H1 (cell line): ENCODE results near the gene MIPEP. TPM values are rescaled to one million over a fixed set of nuclear protein-coding genes. Genes with fewer than 3 reads are reported as not detected.

Source experiments
- CTCF ChIA-PET: fragments of 300-600 bp; sonication (Branson Sonifier 250); formaldehyde crosslinking; loops from one replicate; lab custom pipeline; 2021; ENCODE audit not compliant: partially characterized antibody; lab: Charles Lee
- POLR2A ChIA-PET: fragments of 300-600 bp; sonication (Branson Sonifier 250); formaldehyde crosslinking; loops from one replicate; lab custom pipeline; 2021; ENCODE audit warnings: inconsistent platforms; ENCODE audit not compliant: partially characterized antibody; lab: Charles Lee
- DNase-seq, 2 experiments: peaks; one replicate each; pipeline versions ENCODE4 v3.0.0 to v3.0.0-alpha.2; 2010 to 2022; ENCODE audit warnings: low spot score in 2 of 2, low read depth in 1 of 2, mixed read lengths in 1 of 2
- FAIRE-seq: peaks from 2 replicates; lab custom pipeline; 2011; peaks lifted over from hg19 to GRCh38; lab: Jason Lieb, UNC
- H2AFZ ChIP-seq: 2 replicates; pipeline ENCODE4 v1.8.1; 2012; ENCODE audit warnings: low read length, inconsistent platforms
- H2AK5ac ChIP-seq: 2 replicates; pipeline ENCODE4 v1.6.1; 2013; ENCODE audit warnings: low read depth, low read length
- H2BK120ac ChIP-seq: replicated peaks from 2 replicates; pipeline ENCODE3; 2013; ENCODE audit warnings: low read depth, low read length, inconsistent platforms
- H2BK12ac ChIP-seq: 2 replicates; pipeline ENCODE4 v1.6.1; 2013; ENCODE audit warnings: low read depth, low read length
- H2BK15ac ChIP-seq: 2 replicates; pipeline ENCODE4 v1.6.1; 2013; ENCODE audit warnings: low read length
- H2BK20ac ChIP-seq: 2 replicates; pipeline ENCODE4 v1.6.1; 2013; ENCODE audit warnings: low read length
- H2BK5ac ChIP-seq: 2 replicates; pipeline ENCODE4 v1.6.1; 2013; ENCODE audit warnings: low read depth, low read length
- H3K14ac ChIP-seq: 2 replicates; pipeline ENCODE4 v1.6.1; 2013; ENCODE audit warnings: inconsistent platforms; ENCODE audit not compliant: insufficient read length
- H3K18ac ChIP-seq: 2 replicates; pipeline ENCODE4 v1.6.1; 2013; ENCODE audit warnings: low read length; ENCODE audit errors: extremely low read depth
- H3K23ac ChIP-seq: 2 replicates; pipeline ENCODE4 v1.6.1; 2013; ENCODE audit warnings: inconsistent platforms; ENCODE audit not compliant: insufficient read length
- H3K23me2 ChIP-seq: 2 replicates; pipeline ENCODE4 v1.6.1; 2013; ENCODE audit warnings: low read depth, low read length
- H3K27ac ChIP-seq: 2 replicates; pipeline ENCODE4 v1.6.1; 2011; ENCODE audit warnings: low read depth, low read length, inconsistent platforms
- H3K27me3 ChIP-seq, 4 experiments: replicated peaks in 1 of 4; 1 replicate in 1 of 4; 2 replicates in 3 of 4; pipeline versions ENCODE4 v1.6.1 to v1.8.1; 2011 to 2013; ENCODE audit warnings: low read length in 3 of 4, mild to moderate bottlenecking in 3 of 4, inconsistent platforms in 2 of 4, mixed read lengths in 2 of 4, moderate library complexity in 1 of 4; ENCODE audit not compliant: control insufficient read depth in 3 of 4, insufficient read depth in 3 of 4; ENCODE audit errors: extremely low read depth in 1 of 4
- H3K36me3 ChIP-seq, 4 experiments: 2 replicates each; pipeline versions ENCODE4 v1.6.1 to v1.8.1; 2011 to 2013; ENCODE audit warnings: mild to moderate bottlenecking in 4 of 4, low read length in 3 of 4, moderate library complexity in 2 of 4, control low read depth in 1 of 4, inconsistent platforms in 1 of 4; ENCODE audit not compliant: insufficient read depth in 4 of 4, control insufficient read depth in 2 of 4
- H3K4ac ChIP-seq: replicated peaks from 2 replicates; pipeline ENCODE3; 2013; ENCODE audit warnings: low read length, low read depth, mixed read lengths, inconsistent platforms; ENCODE audit not compliant: insufficient read length
- H3K4me1 ChIP-seq, 4 experiments: replicated peaks in 1 of 4; 1 replicate in 1 of 4; 2 replicates in 3 of 4; pipeline versions ENCODE4 v1.6.1 to v1.8.1; 2011 to 2013; ENCODE audit warnings: low read length in 3 of 4, inconsistent platforms in 2 of 4, mixed read lengths in 1 of 4; ENCODE audit not compliant: insufficient read depth in 4 of 4, control insufficient read depth in 3 of 4
- H3K4me2 ChIP-seq, 2 experiments: 2 replicates each; pipeline versions ENCODE4 v1.6.1 to v1.8.1; 2011 to 2013; ENCODE audit warnings: low read depth in 2 of 2, low read length in 2 of 2, control low read depth in 1 of 2, inconsistent platforms in 1 of 2, mild to moderate bottlenecking in 1 of 2; ENCODE audit not compliant: insufficient read depth in 1 of 2
- H3K4me3 ChIP-seq, 4 experiments: fragments of 200-600, 300-600 bp in 1 of 4; sonication (generic), shearing (Covaris generic), sonication (Bioruptor Twin) in 1 of 4; 2 replicates each; pipeline versions ENCODE4 v1.5.1 to v1.8.1; 2011 to 2016; ENCODE audit warnings: low read length in 4 of 4, low read depth in 3 of 4, control low read depth in 2 of 4, inconsistent platforms in 2 of 4, mild to moderate bottlenecking in 2 of 4, mixed read lengths in 1 of 4, moderate library complexity in 1 of 4; ENCODE audit not compliant: insufficient read depth in 2 of 4; ENCODE audit errors: extremely low read depth in 1 of 4
- H3K56ac ChIP-seq: replicated peaks from 2 replicates; pipeline ENCODE3; 2013; ENCODE audit warnings: low read depth, mild to moderate bottlenecking, mixed read lengths, low read length, inconsistent platforms; ENCODE audit not compliant: insufficient read length
- H3K79me1 ChIP-seq: 2 replicates; pipeline ENCODE4 v1.6.1; 2013; ENCODE audit warnings: low read depth, low read length, control low read depth
- H3K79me2 ChIP-seq, 2 experiments: 2 replicates each; pipeline versions ENCODE4 v1.6.1 to v1.8.1; 2012 to 2013; ENCODE audit warnings: low read length in 2 of 2, mild to moderate bottlenecking in 2 of 2, inconsistent platforms in 1 of 2; ENCODE audit not compliant: insufficient read depth in 2 of 2, control insufficient read depth in 1 of 2
- H3K9ac ChIP-seq, 4 experiments: replicated peaks in 1 of 4; 1 replicate in 1 of 4; 2 replicates in 3 of 4; pipeline versions ENCODE4 v1.6.1 to v1.8.1; 2011 to 2013; ENCODE audit warnings: low read depth in 3 of 4, low read length in 3 of 4, control low read depth in 2 of 4, mild to moderate bottlenecking in 2 of 4, moderate library complexity in 2 of 4, inconsistent platforms in 1 of 4; ENCODE audit errors: extremely low read depth in 1 of 4
- H3K9me3 ChIP-seq, 2 experiments: 2 replicates each; pipeline versions ENCODE4 v1.6.1 to v1.8.1; 2012 to 2013; ENCODE audit warnings: mild to moderate bottlenecking in 2 of 2, moderate library complexity in 2 of 2, control low read depth in 1 of 2, inconsistent platforms in 1 of 2, low read depth in 1 of 2, low read length in 1 of 2, mixed read lengths in 1 of 2; ENCODE audit not compliant: insufficient read depth in 2 of 2
- H4K20me1 ChIP-seq, 2 experiments: replicated peaks in 1 of 2; 2 replicates each; pipeline versions ENCODE3 to v1.8.1; 2011 to 2013; ENCODE audit warnings: inconsistent platforms in 2 of 2, low read length in 2 of 2, mild to moderate bottlenecking in 1 of 2; ENCODE audit not compliant: insufficient read depth in 2 of 2, control insufficient read depth in 1 of 2
- H4K5ac ChIP-seq: 2 replicates; pipeline ENCODE4 v1.6.1; 2013; ENCODE audit warnings: low read length, low read depth, mixed read lengths, inconsistent platforms; ENCODE audit not compliant: insufficient read length
- H4K8ac ChIP-seq: 2 replicates; pipeline ENCODE4 v1.8.0; 2013; ENCODE audit warnings: mild to moderate bottlenecking, moderate library complexity, low read length, inconsistent platforms; ENCODE audit not compliant: insufficient read depth; ENCODE audit errors: extremely low read depth
- H4K91ac ChIP-seq: replicated peaks from 2 replicates; pipeline ENCODE3; 2013; ENCODE audit warnings: low read length, mixed read lengths, inconsistent platforms; ENCODE audit not compliant: insufficient read length
- CHD1 ChIP-seq: IDR thresholded peaks from 2 replicates; pipeline ENCODE4 v1.6.1; 2012; ENCODE audit warnings: low read depth, low read length, improper control_type of control experiment
- JUN ChIP-seq: IDR thresholded peaks from 2 replicates; pipeline ENCODE4 v1.6.1; 2011; ENCODE audit warnings: low read depth, mild to moderate bottlenecking, improper control_type of control experiment, low read length
- POU5F1 ChIP-seq: IDR thresholded peaks from 2 replicates; pipeline ENCODE4 v1.6.1; 2011; ENCODE audit warnings: low read depth, mild to moderate bottlenecking, low read length, moderate library complexity
- WGBS, 2 experiments: shearing (Covaris generic) in 1 of 2; methylation state at CpG; one replicate each; pipeline versions ENCODE4 v1.1.6 to v1.1.7; 2013 to 2015; ENCODE audit warnings: low lambda C conversion rate in 2 of 2, mixed read lengths in 2 of 2, inconsistent platforms in 1 of 2, low coverage in 1 of 2, missing lambda C conversion rate in 1 of 2; ENCODE audit not compliant: insufficient replicate concordance in 2 of 2, insufficient coverage in 1 of 2, insufficient read length in 1 of 2; ENCODE audit errors: extremely low coverage in 1 of 2, missing lambda C conversion rate in 1 of 2; 5-methylcytosine and 5-hydroxymethylcytosine counted together
- polyA plus RNA-seq, 7 experiments: library from polyadenylated mRNA; depleted of rRNA in 3 of 7; stranded (reverse) in 5 of 7; unstranded in 2 of 7; fragments of >200 nt in 5 of 7; fragments of 200-250 nt in 2 of 7; gene quantifications; 1 replicate in 5 of 7; 2 replicates in 1 of 7; 4 replicates in 1 of 7; pipeline versions ENCODE4 v1.2.1 to v1.2.3, GENCODE V29; 2011 to 2013; ENCODE audit warnings: missing spikeins in 2 of 7, mixed read lengths in 2 of 7
- total RNA-seq: library from RNA; stranded (reverse); fragmentation: NEBNext Ultra II Directional; extraction: Animal tissue kit (Norgen Biotek cat#: 25700); gene quantifications from 2 replicates; pipeline ENCODE4 v1.2.1, GENCODE V29; 2021

MIPEP gene
- total and polyA plus RNA-seq, 2 of the 8 experiments (the other 6 are each of a cell fraction or from before 2014, with no cell fraction given): 24.0 to 24.2 TPM

DNA sequence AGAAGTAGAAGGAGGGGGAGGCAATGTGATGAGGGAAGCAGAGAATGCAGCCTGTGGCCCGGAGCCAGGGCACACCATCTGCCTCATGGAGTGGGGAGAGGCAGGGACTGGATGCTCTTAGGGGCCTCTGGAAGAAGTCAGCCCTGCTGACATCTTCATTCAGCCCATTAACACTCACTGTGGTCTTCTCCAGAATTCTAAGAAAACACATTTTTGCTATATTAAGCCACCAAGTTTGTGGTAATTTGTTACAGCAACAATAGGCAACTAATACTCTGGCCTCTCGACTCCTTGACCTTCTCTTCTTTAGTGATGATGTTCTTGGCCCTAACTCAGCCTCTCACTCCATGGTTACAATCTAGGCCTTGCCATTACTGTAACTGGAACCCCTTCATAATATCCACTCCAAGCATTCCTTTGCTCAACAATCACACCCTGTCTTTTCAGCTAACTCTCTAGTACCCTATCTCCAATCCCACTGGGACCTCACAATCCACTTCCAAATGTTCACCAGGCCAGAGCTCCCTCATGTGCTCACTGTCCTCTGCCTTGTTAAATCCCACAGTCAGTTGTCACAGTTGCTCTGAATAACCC is 98.5 kb downstream of the MIPEP start:
- Histone ChIP-seq H3K36me3 (no peaks in the 10 kb centered on the region), H3K4ac (no peak overlapping the region), H3K18ac (no peak overlapping the region), H2AFZ (no peak overlapping the region), H3K79me2 (no peaks in the 10 kb centered on the region), H2AK5ac (no peak overlapping the region), H4K20me1 (no peaks in the 10 kb centered on the region), H2BK12ac (no peak overlapping the region), H3K56ac (no peak overlapping the region), H3K9me3 (no peaks in the 10 kb centered on the region), H2BK20ac (no peak overlapping the region), H3K27me3 (no peaks in the 10 kb centered on the region), H3K79me1 (no peaks in the 10 kb centered on the region), H4K5ac (no peak overlapping the region), H3K4me2 (no peak overlapping the region; a peak in 1 of 4 replicates), H3K4me1 (peaks cover 0 to 3% (median 0%) of the 10 kb centered on the region in 4 experiments; a peak in 1 of 7 replicates), H4K91ac (no peak overlapping the region), H2BK120ac (no peak overlapping the region), H3K27ac (no peak overlapping the region), H3K23me2 (no peaks in the 10 kb centered on the region), H4K8ac (no peak overlapping the region), H2BK5ac (no peak overlapping the region), H3K14ac (no peak overlapping the region), H3K9ac (no peak overlapping the region), H2BK15ac (no peak overlapping the region), H3K4me3 (no peak overlapping the region), H3K23ac (no peak overlapping the region)
- no peak for TF ChIP-seq POU5F1
- no peak for TF ChIP-seq CHD1
- no peak for TF ChIP-seq JUN
- FAIRE-seq (no peak), DNase-seq (no peak)
- ChIA-PET CTCF (interaction anchor here (0.6 to 1.4 kb wide), 2 partner anchors 27 to 49 kb away, joined by 3 to 4 read pairs; no protein-coding TSS in a partner anchor), POLR2A (no interaction called here)
- 80% methylated on average over 2 of the region's 2 CpGs; no CpG with 5 or more reads in 1 of the 2 experiments for WGBS, 2 experiments
